SH-SY5Y (cell line): ENCODE data around the gene HSPA8.

Source experiments
- GATA2 ChIP-seq: IDR thresholded peaks from 2 replicates; pipeline ENCODE4 v1.6.1; 2011; ENCODE audit warnings: mild to moderate bottlenecking, low read depth, low read length
- GATA3 ChIP-seq: IDR thresholded peaks from 2 replicates; pipeline ENCODE4 v1.6.1; 2011; ENCODE audit warnings: low read depth, mild to moderate bottlenecking, low read length, moderate library complexity

The HSPA8 gene

DNA sequence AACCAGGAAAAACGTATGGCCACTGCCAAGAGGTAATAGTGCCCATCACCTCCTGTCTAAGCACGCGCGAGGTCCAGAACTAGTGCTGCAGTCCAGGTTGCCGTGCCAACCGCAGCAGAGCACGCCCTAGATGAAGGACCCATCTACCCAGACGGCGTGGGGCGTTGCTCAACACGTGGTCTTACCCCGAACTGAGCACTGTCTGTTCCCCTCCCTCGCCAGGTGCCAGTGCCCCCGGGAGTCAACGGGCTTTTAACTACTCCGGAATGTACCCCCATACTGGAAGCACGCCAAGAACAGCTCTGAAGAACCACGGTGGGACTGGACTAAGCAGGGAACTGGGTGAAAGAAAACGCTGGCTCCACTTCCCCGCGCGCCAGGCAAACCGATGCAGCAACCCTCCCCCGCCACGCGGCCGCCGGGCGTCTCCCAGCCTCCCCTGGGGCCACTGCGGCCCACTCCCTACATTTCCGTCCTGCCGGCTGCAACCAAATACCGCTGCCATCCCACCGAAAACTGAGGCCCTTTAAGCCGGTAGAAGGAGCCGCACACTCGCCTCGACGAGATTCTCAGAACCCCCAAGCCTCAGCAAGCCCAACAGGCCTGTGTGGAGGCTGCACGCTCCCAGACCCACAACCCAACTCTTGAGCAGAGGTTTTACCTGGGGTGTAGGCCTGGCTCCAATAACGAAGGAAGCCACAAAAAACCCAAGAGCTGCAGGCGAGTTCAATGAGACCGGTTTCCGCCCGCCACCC lies at the start of gene HSPA8:
TSS of gene HSPA8 (minus strand) at position 734 of the 755 bp plus-strand sequence. CDS start 812 bp downstream, outside the sequence.
- no peak for TF ChIP-seq GATA2

DNA sequence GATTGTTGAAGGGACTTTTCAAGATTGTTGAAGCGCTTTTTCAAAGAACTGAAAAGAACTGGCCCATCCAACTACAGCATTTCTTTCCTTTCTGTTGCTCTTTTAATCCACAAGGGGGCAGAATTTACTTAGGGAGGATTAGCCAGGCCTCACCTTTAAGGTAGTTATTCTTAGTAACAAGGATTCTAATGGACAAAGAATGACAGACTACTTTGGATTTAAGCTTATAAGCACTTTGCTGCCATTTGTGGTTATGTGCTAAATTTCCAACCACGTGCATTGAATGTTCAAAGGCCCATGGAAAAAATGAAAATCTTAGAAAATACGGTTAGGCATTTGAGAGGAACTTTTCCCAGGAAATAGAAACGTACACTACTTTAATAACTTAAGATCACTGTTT lies 49.5 kb upstream of the HSPA8 start:
- TF ChIP-seq GATA2 (no peak), GATA3 (no peak)

DNA sequence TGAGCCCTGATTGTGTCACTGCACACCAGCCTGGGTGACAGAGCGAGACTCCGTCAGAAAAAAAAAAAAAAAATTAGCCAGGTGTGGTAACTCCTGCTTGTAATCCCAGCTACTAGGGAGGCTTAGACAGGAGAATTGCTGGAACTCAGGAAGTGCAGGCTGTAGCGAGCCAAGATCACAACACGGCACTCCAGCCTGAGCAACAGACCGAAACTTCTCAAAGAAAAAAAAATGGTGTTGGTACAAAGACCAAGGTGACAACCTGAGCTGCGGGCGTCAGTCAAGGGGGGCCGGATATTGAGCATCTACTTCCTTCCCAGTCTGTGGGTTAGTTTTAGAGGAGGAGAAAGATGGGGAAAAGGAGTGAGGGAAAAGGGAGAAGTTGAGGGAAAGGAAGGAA lies 48.5 kb upstream of the HSPA8 start:
- no peak for TF ChIP-seq GATA3
- no peak for TF ChIP-seq GATA2

DNA sequence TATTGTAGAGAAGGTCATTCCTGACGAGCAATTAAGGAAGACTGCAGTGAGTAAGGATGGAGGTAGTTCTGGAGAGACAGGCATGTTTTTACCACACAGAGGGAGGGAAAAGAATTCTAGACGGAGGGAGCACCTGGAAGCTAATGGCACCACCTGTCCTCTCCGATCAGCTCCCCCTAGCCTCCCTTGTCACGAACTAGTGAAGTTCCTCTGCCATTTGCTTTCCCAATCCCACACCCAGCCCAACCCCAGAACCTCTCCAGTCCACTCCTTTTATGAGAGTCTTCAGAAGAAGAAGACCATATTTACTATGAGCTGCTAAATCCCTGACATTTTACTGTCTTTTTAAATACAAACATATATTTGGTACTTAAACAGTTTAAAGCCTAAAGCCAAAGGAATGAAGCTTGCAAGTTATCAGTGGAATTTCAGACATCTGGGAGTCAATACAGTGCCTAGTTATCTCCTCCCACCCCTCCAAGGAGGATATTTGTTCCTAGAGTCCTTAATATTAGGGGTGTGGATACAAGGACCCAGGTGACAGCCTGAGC lies 46.1 kb upstream of the HSPA8 start:
- TF ChIP-seq GATA3 (no peak), GATA2 (no peak)

DNA sequence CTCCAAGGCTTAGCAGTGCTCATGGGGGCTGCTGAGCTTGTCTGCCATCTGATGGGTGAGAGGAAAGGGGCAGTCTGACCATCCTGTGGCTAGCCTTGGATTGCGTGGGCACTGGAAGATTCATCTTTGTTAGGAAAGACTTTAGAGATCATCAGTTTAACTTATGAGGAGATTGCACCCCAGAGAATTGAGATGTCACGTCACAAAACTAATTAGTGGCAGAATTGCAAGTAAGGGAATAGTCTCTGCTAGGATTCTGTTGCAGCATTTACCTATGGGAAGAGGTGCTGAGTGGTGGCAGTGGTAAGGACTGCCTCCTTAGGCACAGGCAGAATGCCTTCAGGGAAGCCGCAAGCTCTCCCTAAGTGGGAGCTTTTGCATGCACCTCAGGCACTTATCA lies 42.8 kb upstream of the HSPA8 start:
- no peak for TF ChIP-seq GATA3
- no peak for TF ChIP-seq GATA2

DNA sequence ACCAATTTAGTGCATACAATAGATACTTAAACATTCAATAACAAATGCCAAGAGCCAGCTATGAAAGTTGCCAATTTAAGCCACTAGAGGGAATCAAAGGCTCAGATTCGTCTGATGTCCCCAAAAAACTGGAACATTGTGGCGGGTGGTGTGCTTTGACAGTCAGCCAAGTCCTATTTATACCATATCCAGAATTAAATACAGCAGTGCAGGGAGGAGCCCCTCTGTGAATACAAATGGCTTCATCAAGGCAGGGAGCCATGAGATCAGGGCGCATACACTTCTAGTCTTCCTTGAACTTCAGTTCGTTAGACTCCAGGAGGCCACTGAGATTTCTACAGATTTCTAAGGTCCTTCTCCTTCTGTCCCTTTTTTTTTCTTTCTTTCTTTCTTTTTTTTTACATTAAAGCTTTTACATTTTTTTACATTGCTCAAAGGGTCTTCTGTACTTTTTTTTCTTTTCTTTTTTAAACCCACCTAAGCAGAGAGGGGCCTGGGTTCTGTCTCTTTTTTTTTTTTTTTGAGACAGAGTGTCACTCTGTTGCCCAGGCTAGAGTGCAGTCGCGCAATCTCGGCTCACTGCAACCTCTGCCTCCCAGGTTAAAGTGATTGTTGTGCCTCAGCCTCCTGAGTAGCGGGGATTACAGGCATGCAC lies 41.5 kb upstream of the HSPA8 start:
- no peak for TF ChIP-seq GATA2
- TF ChIP-seq GATA3, result no peak

DNA sequence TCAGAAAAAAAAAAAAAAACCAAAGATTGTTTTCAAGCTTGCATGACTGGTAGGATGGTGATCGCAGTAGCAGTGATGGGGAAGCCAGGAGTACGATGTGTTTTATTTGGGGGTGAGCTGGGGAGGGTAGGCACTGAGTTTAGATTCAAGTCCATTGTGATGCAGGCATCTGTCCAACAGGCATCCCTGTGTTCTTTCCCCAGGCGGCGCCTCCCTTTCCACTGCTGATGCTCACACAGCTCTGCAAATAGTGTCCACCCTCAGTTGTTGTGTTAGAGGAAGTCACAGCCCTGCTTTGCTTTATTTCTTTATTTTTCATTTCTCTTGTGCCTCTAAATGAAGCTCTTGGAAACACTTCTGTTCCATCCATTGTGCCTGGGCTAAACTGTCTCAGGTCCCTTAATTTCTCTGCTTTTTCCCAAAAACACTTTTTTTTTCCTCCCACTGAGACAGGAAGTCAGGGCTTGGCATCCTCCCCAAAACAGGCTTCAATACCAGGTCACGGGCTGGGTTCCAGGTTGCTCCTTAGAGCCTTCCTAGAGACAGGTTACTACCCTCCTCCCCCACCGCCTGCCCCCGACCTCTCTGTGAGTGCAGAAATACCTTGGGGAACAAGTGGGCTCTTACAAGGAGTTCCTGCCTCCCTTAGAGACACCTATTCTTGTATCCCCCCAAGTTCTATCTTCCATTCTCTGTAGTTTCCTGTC lies 38.6 kb upstream of the HSPA8 start:
- TF ChIP-seq GATA3 (no peak), GATA2 (no peak)

DNA sequence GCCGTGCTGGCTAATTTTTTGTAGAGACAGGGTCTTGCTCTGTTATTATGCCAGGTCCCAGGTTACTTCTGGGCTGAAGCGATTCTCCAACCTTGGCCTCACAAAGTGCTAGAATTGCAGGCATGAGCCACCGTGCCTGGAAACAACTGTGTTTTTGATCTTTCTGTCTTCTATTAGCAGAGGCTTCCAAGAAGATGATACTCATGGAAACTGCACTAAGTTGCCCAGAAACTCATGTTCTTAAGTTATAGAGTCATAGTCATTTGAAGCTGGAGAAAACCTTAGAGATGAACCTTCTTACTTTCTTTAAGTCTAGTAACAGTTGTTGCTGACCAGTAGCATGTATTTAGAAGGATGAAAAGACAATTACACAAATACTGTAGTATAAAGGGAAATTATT lies 37.1 kb upstream of the HSPA8 start:
- TF ChIP-seq GATA2 (no peak), GATA3 (no peak)

DNA sequence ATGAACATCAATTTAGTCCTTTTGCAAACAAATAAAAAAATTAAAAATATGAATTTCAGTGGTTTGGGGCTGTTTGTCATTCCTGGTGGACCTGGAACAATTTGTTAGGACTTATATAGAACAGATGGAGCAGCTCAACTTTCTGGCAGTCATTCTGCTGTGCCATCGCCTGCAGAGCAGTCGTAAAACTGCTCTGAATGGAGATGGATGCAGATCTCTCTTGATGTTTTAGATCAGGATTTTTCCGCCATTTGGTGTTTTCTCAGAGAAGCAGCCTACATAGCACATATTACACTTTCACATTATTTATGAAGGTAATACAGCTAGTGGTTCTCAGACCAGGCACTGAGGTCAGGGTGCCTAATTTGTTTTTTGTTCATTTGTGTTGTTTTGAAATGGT lies 31.8 kb upstream of the HSPA8 start:
- TF ChIP-seq GATA2 (no peak), GATA3 (no peak)

DNA sequence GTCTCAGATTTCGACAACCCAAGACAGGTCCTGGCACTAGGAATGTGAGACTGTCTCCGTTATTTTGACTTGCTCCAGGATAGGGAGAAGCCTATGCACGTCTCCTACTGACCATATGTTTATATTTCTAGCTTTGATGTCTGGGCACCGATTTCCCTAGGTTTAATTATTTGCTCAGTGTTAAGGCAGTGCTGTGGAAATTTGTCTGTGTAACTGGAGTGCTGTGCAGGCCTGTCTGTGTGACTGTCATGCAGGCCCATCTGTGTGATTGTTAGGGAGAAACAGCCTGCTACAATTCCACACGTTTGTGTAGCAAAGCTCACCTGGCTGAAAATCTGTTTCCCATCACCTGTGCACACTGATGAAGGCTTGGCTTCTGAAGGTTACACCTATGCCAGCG lies 29.6 kb upstream of the HSPA8 start:
- TF ChIP-seq GATA3 (no peak), GATA2 (no peak)

DNA sequence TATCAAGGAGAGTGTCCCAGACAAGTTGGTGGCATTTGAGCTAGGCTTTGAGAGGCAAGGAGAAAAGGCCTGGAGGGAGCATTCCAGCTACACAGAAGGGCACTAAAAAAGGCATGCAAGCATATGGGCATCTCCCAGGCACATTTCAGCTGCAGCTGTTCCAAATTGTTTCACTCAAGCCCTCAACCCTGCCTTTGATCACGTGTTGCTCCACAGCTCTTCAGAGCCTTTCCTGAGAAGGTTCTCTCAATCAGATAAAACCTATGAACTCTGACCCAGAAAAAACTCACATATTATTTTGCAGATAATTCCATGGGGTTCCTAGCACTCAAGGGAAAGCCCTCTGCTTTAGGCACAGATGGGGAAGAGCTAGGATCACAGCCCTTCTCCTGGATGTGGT lies 24.4 kb upstream of the HSPA8 start:
- TF ChIP-seq GATA2 (no peak), GATA3 (no peak)

DNA sequence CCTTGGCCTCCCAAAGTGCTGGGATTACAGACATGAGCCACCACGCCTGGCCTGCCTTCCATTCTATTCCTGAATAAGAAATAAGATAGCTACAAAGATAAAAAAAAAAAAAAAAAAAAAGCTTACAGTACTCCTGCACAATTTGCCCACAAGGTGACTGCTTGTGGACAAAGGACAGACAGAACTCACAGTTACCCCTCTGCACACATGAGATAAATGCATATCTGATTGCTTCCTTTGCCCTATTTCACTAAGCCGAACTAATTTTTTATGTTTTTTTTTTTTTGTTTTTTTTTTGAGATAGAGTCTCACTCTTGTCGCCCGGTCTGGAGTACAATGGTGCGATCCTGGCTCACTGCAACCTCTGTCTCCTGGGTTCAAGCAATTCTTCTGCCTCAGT lies 23.6 kb upstream of the HSPA8 start:
- TF ChIP-seq GATA2, result no peak
- TF ChIP-seq GATA3, result no peak

DNA sequence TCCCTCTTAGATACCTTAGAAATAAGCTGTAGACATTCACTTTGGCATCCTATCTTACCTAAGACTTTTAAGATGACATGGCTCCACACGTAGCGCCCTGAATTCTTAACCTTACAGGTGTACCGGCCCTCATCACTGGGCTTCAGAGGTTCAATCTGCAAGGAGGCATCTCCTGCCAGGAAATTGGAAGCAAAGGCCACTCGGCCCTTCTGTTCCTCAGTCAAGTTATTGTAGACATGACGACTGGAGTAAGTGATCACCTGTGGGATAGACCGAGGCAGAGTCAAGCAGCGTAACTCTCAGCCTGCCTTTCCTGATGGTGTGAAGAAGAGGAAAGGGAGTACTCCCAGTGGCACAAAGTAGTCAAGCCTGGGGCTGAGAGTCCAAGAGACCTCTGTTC lies 22.5 kb upstream of the HSPA8 start:
- TF ChIP-seq GATA2, result no peak
- TF ChIP-seq GATA3, result no peak

DNA sequence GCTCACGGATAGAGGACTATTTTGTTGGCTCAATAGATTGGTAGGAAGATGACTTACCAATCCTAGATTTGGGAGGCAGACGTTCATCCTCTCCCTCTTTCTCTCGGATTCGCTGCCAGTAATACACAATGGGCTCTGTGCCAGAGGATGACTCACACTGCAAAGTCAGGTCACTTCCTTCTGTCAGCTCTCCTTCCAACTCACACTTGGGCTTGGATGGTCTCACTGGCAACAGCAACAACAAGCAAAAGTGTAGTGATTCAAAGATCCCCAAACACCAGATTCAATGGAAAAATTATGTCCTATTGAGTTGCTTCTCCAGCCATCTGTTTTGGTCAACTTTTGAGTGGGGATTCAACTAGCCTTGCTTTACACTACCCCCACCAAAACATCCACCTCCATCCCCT lies 21.7 kb upstream of the HSPA8 start:
- TF ChIP-seq GATA3, result no peak
- no peak for TF ChIP-seq GATA2

DNA sequence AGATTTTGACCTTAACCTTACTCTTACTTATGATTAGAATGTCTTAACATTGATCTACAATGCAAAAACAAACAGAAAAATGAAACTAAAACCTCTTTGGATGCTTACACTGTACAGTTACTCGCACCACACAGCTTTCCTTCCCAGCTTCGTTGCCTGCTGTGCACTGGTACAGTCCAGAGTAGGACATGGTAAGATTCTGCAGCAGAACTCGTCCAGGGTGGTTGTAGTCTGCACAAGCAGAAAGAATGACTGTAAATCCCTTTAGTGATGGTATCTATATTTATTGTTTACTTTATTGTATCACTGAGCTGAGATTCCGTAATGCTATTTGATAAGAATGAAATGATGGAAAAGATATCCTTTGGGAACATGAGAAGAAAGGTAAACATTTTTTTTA lies 21.0 kb upstream of the HSPA8 start:
- TF ChIP-seq GATA3, result no peak
- TF ChIP-seq GATA2, result no peak

DNA sequence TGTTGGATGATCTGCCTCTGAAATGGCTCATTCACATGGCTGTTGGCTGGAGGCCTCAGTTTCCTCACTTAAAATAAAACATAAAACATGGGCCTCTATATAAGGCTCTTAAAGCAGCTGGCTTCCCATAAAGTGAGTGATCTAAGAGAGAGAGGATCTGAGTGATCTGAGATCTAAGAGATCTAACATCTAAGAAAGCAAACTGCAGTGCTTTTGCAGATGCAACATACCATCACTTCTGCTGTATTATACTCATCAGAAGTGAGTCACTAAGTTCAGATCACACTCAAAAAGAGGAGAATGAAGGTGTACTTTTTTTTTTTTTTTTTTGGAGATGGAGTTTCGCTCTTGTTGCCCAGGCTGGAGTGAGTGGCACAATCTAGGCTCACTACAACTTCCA lies 18.1 kb upstream of the HSPA8 start:
- TF ChIP-seq GATA3 (no peak), GATA2 (no peak)
